Right atrium auricular region (tissue), 2 donors: ENCODE measurements around the gene PAFAH1B1. TPM values are rescaled to one million over a fixed set of nuclear protein-coding genes. Genes with fewer than 3 reads are reported as not detected.

Source experiments
- DNase-seq: peaks from one replicate; pipeline ENCODE4 v3.0.0-alpha.2; 2019; ENCODE audit warnings: low spot score
- H3K27ac ChIP-seq, 2 donors: fragments of 200-600 bp; sonication (generic); 1 replicate in 1 of 2; 2 replicates in 1 of 2; pipeline ENCODE4 v1.5.1; 2016 to 2019
- H3K27me3 ChIP-seq, 2 donors: fragments of 200-600 bp; sonication (generic); one replicate each; pipeline versions ENCODE4 v1.5.1 to v1.6.0; 2017 to 2019
- H3K36me3 ChIP-seq: fragments of 200-600 bp; sonication (generic); one replicate; pipeline ENCODE4 v1.5.1; 2016
- H3K4me1 ChIP-seq, 2 donors: fragments of 200-600 bp; sonication (generic); one replicate each; pipeline versions ENCODE4 v1.5.1 to v1.6.0; 2017 to 2019
- H3K4me3 ChIP-seq, 2 donors: fragments of 200-600 bp; sonication (generic); 1 replicate in 1 of 2; 2 replicates in 1 of 2; pipeline ENCODE4 v1.5.1; 2017 to 2019; ENCODE audit warnings: mild to moderate bottlenecking in 1 of 2, moderate library complexity in 1 of 2
- H3K9me3 ChIP-seq, 2 donors: fragments of 200-600 bp; sonication (generic); one replicate each; pipeline ENCODE4 v1.5.1; 2019
- microRNA-seq, 2 donors: library from miRNA; unstranded; fragments of <30 nt; microRNA quantifications; one replicate each; pipeline ENCODE4, GENCODE V29; 2016 to 2017; ENCODE audit warnings: borderline number of aligned reads in 2 of 2, borderline replicate concordance in 1 of 2
- total RNA-seq, 2 donors: library from RNA; depleted of rRNA; stranded (reverse); fragments of >200 nt; gene quantifications; one replicate each; pipeline ENCODE4 v1.1.0, GENCODE V29; 2016
- TF ChIP-seq, protein P1 (sequence below), 2 donors: fragments of 200-600 bp; sonication (generic); IDR thresholded peaks; one replicate each; pipeline ENCODE4 v1.5.1; 2019; ENCODE audit warnings: antibody characterized with exemption in 2 of 2

Gene PAFAH1B1
- total RNA-seq, 2 donors from 2014 or later, result 55.4 to 71.6 TPM

DNA sequence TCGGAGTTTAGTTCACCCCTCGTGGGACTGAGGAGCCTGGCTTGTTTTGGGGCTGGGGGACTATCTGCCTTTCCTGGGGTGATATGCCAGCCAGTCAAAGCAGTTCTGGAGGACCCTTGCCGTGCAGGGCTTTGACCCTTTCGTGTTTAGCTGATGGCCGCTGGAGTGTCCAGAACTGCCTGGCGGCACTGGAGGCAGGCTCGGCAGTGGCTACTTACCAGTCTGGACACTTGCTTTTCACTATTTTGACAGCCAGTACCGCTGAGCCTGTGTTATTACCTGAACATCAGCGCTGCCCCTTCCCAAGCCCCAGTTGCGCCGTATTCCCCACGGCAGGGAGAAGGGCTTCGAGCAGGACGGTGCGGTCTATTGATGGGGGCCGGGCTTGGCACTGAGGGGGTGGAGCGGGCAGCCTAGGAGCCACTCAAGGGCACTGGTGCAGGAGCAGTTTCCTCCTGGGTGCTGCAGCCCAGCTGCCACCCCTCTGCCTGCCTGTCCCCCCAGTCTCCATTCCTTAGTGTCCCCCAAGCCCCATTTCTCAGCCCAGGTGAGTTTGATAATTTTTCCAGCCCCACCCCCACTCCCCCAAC, 137.4 kb downstream of the PAFAH1B1 start:
- TF ChIP-seq, protein P1, sequence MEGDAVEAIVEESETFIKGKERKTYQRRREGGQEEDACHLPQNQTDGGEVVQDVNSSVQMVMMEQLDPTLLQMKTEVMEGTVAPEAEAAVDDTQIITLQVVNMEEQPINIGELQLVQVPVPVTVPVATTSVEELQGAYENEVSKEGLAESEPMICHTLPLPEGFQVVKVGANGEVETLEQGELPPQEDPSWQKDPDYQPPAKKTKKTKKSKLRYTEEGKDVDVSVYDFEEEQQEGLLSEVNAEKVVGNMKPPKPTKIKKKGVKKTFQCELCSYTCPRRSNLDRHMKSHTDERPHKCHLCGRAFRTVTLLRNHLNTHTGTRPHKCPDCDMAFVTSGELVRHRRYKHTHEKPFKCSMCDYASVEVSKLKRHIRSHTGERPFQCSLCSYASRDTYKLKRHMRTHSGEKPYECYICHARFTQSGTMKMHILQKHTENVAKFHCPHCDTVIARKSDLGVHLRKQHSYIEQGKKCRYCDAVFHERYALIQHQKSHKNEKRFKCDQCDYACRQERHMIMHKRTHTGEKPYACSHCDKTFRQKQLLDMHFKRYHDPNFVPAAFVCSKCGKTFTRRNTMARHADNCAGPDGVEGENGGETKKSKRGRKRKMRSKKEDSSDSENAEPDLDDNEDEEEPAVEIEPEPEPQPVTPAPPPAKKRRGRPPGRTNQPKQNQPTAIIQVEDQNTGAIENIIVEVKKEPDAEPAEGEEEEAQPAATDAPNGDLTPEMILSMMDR (IDR thresholded peaks at IDR 0.05), result no peak
- no peaks in the 10 kb centered on the region for H3K9me3 ChIP-seq
- H3K4me3 ChIP-seq, result no peak overlapping the region
- DNase-seq, result no peak
- no peaks in the 10 kb centered on the region for H3K27me3 ChIP-seq
- no peak overlapping the region for H3K27ac ChIP-seq
- no peaks in the 10 kb centered on the region for H3K4me1 ChIP-seq
- no peaks in the 10 kb centered on the region for H3K36me3 ChIP-seq

GRCh38 chr17:2731807-2732206, 138.4 kb downstream of the PAFAH1B1 start:
- Histone ChIP-seq H3K27ac (no peak overlapping the region), H3K9me3 (no peaks in the 10 kb centered on the region), H3K4me1 (no peaks in the 10 kb centered on the region), H3K27me3 (no peaks in the 10 kb centered on the region), H3K36me3 (no peaks in the 10 kb centered on the region), H3K4me3 (no peak overlapping the region)
- no peak for DNase-seq
- TF ChIP-seq, protein P1 (IDR thresholded peaks at IDR 0.05), result no peak

DNA sequence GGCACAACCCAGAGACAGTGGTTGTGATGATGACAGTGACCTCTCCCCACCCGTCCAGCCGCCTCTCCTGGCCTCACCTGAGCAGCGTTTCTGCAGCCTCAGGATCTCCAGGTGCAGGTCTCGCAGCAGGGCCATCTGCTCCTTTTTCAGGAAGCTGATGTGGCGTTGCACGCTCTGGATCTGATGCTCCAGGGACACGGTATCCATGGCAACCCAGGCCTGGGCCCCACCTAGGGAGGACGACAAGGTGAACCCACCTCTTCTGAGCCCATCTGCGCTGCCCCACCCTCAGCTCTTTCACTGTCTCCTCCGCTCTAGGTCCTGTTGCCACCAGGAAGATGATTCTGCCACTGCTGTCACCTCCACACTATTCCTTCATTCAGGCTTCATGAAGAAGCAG, 141.5 kb downstream of the PAFAH1B1 start:
- no peaks in the 10 kb centered on the region for H3K4me1 ChIP-seq
- no peaks in the 10 kb centered on the region for H3K9me3 ChIP-seq
- no peaks in the 10 kb centered on the region for H3K27me3 ChIP-seq
- DNase-seq, result no peak
- H3K36me3 ChIP-seq, result no peaks in the 10 kb centered on the region
- H3K27ac ChIP-seq, result no peak overlapping the region
- TF ChIP-seq, protein P1 (IDR thresholded peaks at IDR 0.05), result no peak
- no peak overlapping the region for H3K4me3 ChIP-seq

Small RNA genes within 50 kb of the gene (microRNA-seq; reads per million reads assigned to microRNA genes)
- 0 to 2.1 reads per million in 2 donors for gene MIR6776

Other genes with a start within 250 kb of the PAFAH1B1 start
- gene MNT, start 192.6 kb upstream of the PAFAH1B1 start, total RNA-seq, result 1 to 10 TPM; 3.7 to 7.7 TPM
- 10 to 100 TPM; 16.4 to 17.9 TPM for gene METTL16, start 81.8 kb upstream of the PAFAH1B1 start, total RNA-seq
- 100 to 1,000 TPM in 1 of 2 donors, 10 to 100 TPM in 1; 94.4 to 126 TPM for gene CLUH, start 118.1 kb downstream of the PAFAH1B1 start, total RNA-seq
- gene CCDC92B, start 156.0 kb downstream of the PAFAH1B1 start, total RNA-seq, result not detected
- gene RAP1GAP2, start 202.8 kb downstream of the PAFAH1B1 start, total RNA-seq, result 10 to 100 TPM; 22.4 to 32.9 TPM